Measurements from ENCODE around the gene PGRMC2. TPM values are rescaled to one million over a fixed set of nuclear protein-coding genes. Genes with fewer than 3 reads are reported as not detected.

PGRMC2 gene
- polyA plus RNA-seq, 3 donors = 6.3 to 13.9 (median 7.3) TPM

DNA sequence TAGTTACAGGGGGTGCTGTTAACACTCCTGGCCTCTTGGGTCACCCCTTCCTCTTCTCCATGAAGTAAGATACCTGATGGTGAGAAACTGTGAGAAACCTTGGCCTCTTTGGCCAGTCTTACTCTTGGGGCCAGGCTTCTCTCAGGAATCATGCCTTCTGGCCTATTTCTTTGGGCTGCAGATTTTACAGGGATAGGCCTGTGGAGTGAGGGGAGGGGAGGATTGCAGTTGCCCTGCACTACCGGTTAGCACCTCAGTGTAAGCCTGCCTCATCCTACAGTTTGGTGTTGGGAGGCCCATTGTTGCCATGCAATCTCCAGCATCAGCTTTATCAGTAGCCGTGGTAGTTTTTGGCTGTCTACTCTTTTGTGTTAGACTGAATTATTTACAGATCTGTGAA, 7.6 kb upstream of the PGRMC2 start:
- Mint-ChIP-seq H3K27ac (no peak overlapping the region), H3K36me3 (no peaks in the 10 kb centered on the region), H3K9me3 (no peaks in the 10 kb centered on the region), H3K27me3 (ENCODE audit: low read depth in 3 of 3) (peaks cover 0 to 5% (median 2%) of the 10 kb centered on the region in 3 donors), H3K4me1 (peaks cover 3% of the 10 kb centered on the region), H3K4me3 (no peak overlapping the region)
- Histone ChIP-seq H3K27ac (ENCODE audit: low read depth in 1 of 2, low read length in 2 of 2) (no peak overlapping the region), H3K27me3 (ENCODE audit: control insufficient read depth in 2 of 2, insufficient read depth in 2 of 2, low read length in 2 of 2) (no peaks in the 10 kb centered on the region), H3K79me2 (ENCODE audit: insufficient read depth, low read length) (no peaks in the 10 kb centered on the region), H3K4me2 (replicated peaks; ENCODE audit: extremely low read depth, low read length, poor library complexity, severe bottlenecking) (no peak overlapping the region), H3K9ac (ENCODE audit: insufficient read depth, low read length, poor library complexity, severe bottlenecking) (no peak overlapping the region), H2AFZ (ENCODE audit: insufficient read depth, low read depth, low read length, poor library complexity, severe bottlenecking) (no peak overlapping the region), H3K4me3 (replicated peaks in 1 of 3; ENCODE audit: low read depth in 2 of 3, low read length in 3 of 3) (no peak overlapping the region), H4K20me1 (ENCODE audit: insufficient read depth, low read length) (no peaks in the 10 kb centered on the region), H3K9me3 (replicated peaks in 1 of 2; ENCODE audit: control insufficient read depth in 1 of 2, insufficient read depth in 1 of 2, low read length in 2 of 2) (no peaks in the 10 kb centered on the region), H3K4me1 (ENCODE audit: control insufficient read depth in 1 of 2, insufficient read depth in 2 of 2, low read length in 2 of 2) (no peaks in the 10 kb centered on the region), H3K36me3 (replicated peaks in 1 of 2; ENCODE audit: control insufficient read depth in 1 of 2, insufficient read depth in 2 of 2, low read length in 2 of 2) (no peaks in the 10 kb centered on the region)
- no CpG with 5 or more reads among the region's 2 CpGs for WGBS (ENCODE audit: insufficient coverage)
- intact Hi-C loops (cut with micrococcal nuclease) = no loop called here
- TF ChIP-seq, protein P1, sequence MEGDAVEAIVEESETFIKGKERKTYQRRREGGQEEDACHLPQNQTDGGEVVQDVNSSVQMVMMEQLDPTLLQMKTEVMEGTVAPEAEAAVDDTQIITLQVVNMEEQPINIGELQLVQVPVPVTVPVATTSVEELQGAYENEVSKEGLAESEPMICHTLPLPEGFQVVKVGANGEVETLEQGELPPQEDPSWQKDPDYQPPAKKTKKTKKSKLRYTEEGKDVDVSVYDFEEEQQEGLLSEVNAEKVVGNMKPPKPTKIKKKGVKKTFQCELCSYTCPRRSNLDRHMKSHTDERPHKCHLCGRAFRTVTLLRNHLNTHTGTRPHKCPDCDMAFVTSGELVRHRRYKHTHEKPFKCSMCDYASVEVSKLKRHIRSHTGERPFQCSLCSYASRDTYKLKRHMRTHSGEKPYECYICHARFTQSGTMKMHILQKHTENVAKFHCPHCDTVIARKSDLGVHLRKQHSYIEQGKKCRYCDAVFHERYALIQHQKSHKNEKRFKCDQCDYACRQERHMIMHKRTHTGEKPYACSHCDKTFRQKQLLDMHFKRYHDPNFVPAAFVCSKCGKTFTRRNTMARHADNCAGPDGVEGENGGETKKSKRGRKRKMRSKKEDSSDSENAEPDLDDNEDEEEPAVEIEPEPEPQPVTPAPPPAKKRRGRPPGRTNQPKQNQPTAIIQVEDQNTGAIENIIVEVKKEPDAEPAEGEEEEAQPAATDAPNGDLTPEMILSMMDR (IDR thresholded peaks at IDR 0.05) = no peak
- DNase-seq = no peak

GRCh38 chr4:128294464-128294863, 6.9 kb upstream of the PGRMC2 start:
- no peaks in the 10 kb centered on the region for H3K4me1 ChIP-seq (ENCODE audit: control insufficient read depth in 1 of 2, insufficient read depth in 2 of 2, low read length in 2 of 2)
- TF ChIP-seq, protein P1 (IDR thresholded peaks at IDR 0.05) = no peak
- no peak overlapping the region for H3K27ac ChIP-seq (ENCODE audit: low read depth in 1 of 2, low read length in 2 of 2)
- no peak for DNase-seq
- no peak overlapping the region for H2AFZ ChIP-seq (ENCODE audit: insufficient read depth, low read depth, low read length, poor library complexity, severe bottlenecking)
- WGBS (ENCODE audit: insufficient coverage) = no CpG with 5 or more reads among the region's 3 CpGs
- H3K27me3 Mint-ChIP-seq (ENCODE audit: low read depth in 3 of 3) = peaks cover 0 to 5% (median 2%) of the 10 kb centered on the region in 3 donors
- H3K9me3 Mint-ChIP-seq = no peaks in the 10 kb centered on the region
- H4K20me1 ChIP-seq (ENCODE audit: insufficient read depth, low read length) = no peaks in the 10 kb centered on the region
- H3K27ac Mint-ChIP-seq = no peak overlapping the region
- H3K4me3 ChIP-seq (replicated peaks in 1 of 3; ENCODE audit: low read depth in 2 of 3, low read length in 3 of 3) = no peak overlapping the region
- no peak overlapping the region for H3K9ac ChIP-seq (ENCODE audit: insufficient read depth, low read length, poor library complexity, severe bottlenecking)
- no peaks in the 10 kb centered on the region for H3K36me3 ChIP-seq (replicated peaks in 1 of 2; ENCODE audit: control insufficient read depth in 1 of 2, insufficient read depth in 2 of 2, low read length in 2 of 2)
- no peaks in the 10 kb centered on the region for H3K79me2 ChIP-seq (ENCODE audit: insufficient read depth, low read length)
- H3K4me1 Mint-ChIP-seq = peaks cover 4% of the 10 kb centered on the region
- no peak overlapping the region for H3K4me3 Mint-ChIP-seq
- no peaks in the 10 kb centered on the region for H3K27me3 ChIP-seq (ENCODE audit: control insufficient read depth in 2 of 2, insufficient read depth in 2 of 2, low read length in 2 of 2)
- H3K36me3 Mint-ChIP-seq = no peaks in the 10 kb centered on the region
- H3K4me2 ChIP-seq (replicated peaks; ENCODE audit: extremely low read depth, low read length, poor library complexity, severe bottlenecking) = no peak overlapping the region
- intact Hi-C loops (cut with micrococcal nuclease) = no loop called here
- no peaks in the 10 kb centered on the region for H3K9me3 ChIP-seq (replicated peaks in 1 of 2; ENCODE audit: control insufficient read depth in 1 of 2, insufficient read depth in 1 of 2, low read length in 2 of 2)

Measured in CD14-positive monocyte (primary cell).